NCI-H524 treated with DMSO at 0.1 percent for 48 hours (cell line): Measurements from ENCODE around the gene HMGXB3.
"Not testable (repeated sequence)": the region's sequence is repeated elsewhere in the genome, so short reads cannot be mapped to it uniquely, and the experiment has no call there.

Experiments used
- DNase-seq: peaks from one replicate; lab custom pipeline; 2025; lab: John Stamatoyannopoulos, UW

The HMGXB3 gene

GRCh38 chr5:150022158-150022531, 21.6 kb downstream of the HMGXB3 start:
- DNase-seq, result no peak

- DNase-seq, result no peak
Observed at GRCh38 chr5:150022681-150023080, 22.1 kb downstream of the HMGXB3 start.

- no peak for DNase-seq
Observed at GRCh38 chr5:150023136-150023535, 22.6 kb downstream of the HMGXB3 start.

GRCh38 chr5:150024346-150024984, 23.9 kb downstream of the HMGXB3 start:
- no peak for DNase-seq

- no peak for DNase-seq
Observed at GRCh38 chr5:150026682-150027172, 26.2 kb downstream of the HMGXB3 start.

GRCh38 chr5:150028047-150028446, 27.5 kb downstream of the HMGXB3 start:
- not testable (repeated sequence) for DNase-seq

- no peak for DNase-seq
Observed at GRCh38 chr5:150033334-150033733, 32.8 kb downstream of the HMGXB3 start.

- DNase-seq, result no peak
Observed at GRCh38 chr5:150034662-150035061, 34.1 kb downstream of the HMGXB3 start.

GRCh38 chr5:150035139-150035895, 34.8 kb downstream of the HMGXB3 start:
- no peak for DNase-seq

- no peak for DNase-seq
Observed at GRCh38 chr5:150036513-150036912, 36.0 kb downstream of the HMGXB3 start.

- DNase-seq, result no peak
Observed at GRCh38 chr5:150038547-150038946, 38.0 kb downstream of the HMGXB3 start.

- DNase-seq, result no peak
Observed at GRCh38 chr5:150042459-150042858, 41.9 kb downstream of the HMGXB3 start.

- DNase-seq, result no peak
Observed at GRCh38 chr5:150043657-150044328, 43.3 kb downstream of the HMGXB3 start.

GRCh38 chr5:150044329-150044681, 43.8 kb downstream of the HMGXB3 start:
- DNase-seq, result no peak

- DNase-seq, result no peak
Observed at GRCh38 chr5:150044712-150045111, 44.2 kb downstream of the HMGXB3 start.

GRCh38 chr5:150045549-150045948, 45.0 kb downstream of the HMGXB3 start:
- no peak for DNase-seq

- no peak for DNase-seq
Observed at GRCh38 chr5:150046031-150046430, 45.5 kb downstream of the HMGXB3 start.

GRCh38 chr5:150050172-150050811, 49.8 kb downstream of the HMGXB3 start:
- DNase-seq, result not testable (repeated sequence)

GRCh38 chr5:150051657-150052195, 51.2 kb downstream of the HMGXB3 start:
- DNase-seq, result no peak

- no peak for DNase-seq
Observed at GRCh38 chr5:150052226-150052955, 51.9 kb downstream of the HMGXB3 start.

- DNase-seq, result no peak
Observed at GRCh38 chr5:150052956-150053712, 52.6 kb downstream of the HMGXB3 start.
